Trophoblast cell (in vitro differentiated cells and primary cell): ENCODE measurements around the gene CPEB2.
"Not testable (repeated sequence)": the region's sequence is repeated elsewhere in the genome, so short reads cannot be mapped to it uniquely, and the experiment has no call there.

Source experiments
- DNase-seq, 2 donors: peaks; one replicate each; pipeline ENCODE4 v3.0.0-alpha.2; 2016
- H2AFZ ChIP-seq: 2 replicates; pipeline ENCODE4 v1.6.1; 2013; ENCODE audit warnings: low read length, moderate library complexity, mild to moderate bottlenecking; ENCODE audit not compliant: insufficient read depth, poor library complexity
- H2AK5ac ChIP-seq: 2 replicates; pipeline ENCODE4 v1.6.1; 2013; ENCODE audit warnings: mild to moderate bottlenecking, low read length
- H2BK120ac ChIP-seq: 2 replicates; pipeline ENCODE4 v1.6.1; 2013; ENCODE audit warnings: low read length, mild to moderate bottlenecking, moderate library complexity; ENCODE audit not compliant: insufficient read depth, poor library complexity
- H2BK12ac ChIP-seq: 2 replicates; pipeline ENCODE4 v1.6.1; 2013; ENCODE audit warnings: mild to moderate bottlenecking, low read length, moderate library complexity
- H2BK5ac ChIP-seq: 2 replicates; pipeline ENCODE4 v1.6.1; 2013; ENCODE audit warnings: low read length, low read depth, moderate library complexity, mild to moderate bottlenecking; ENCODE audit not compliant: poor library complexity
- H3K14ac ChIP-seq: 2 replicates; pipeline ENCODE4 v1.6.1; 2013; ENCODE audit warnings: mild to moderate bottlenecking, low read length
- H3K18ac ChIP-seq: 2 replicates; pipeline ENCODE4 v1.6.1; 2013; ENCODE audit warnings: mild to moderate bottlenecking, low read length
- H3K23ac ChIP-seq: 2 replicates; pipeline ENCODE4 v1.6.1; 2013; ENCODE audit warnings: low read length
- H3K27ac ChIP-seq: 2 replicates; pipeline ENCODE4 v1.5.1; 2013; ENCODE audit warnings: low read depth, mild to moderate bottlenecking, inconsistent platforms, low read length, moderate library complexity
- H3K27me3 ChIP-seq: 2 replicates; pipeline ENCODE4 v1.6.1; 2013; ENCODE audit warnings: inconsistent platforms, mild to moderate bottlenecking, low read length, moderate library complexity; ENCODE audit not compliant: insufficient read depth
- H3K36me3 ChIP-seq, 2 experiments: 1 replicate in 1 of 2; 2 replicates in 1 of 2; pipeline ENCODE4 v1.6.1; 2013; ENCODE audit warnings: low read length in 2 of 2, mild to moderate bottlenecking in 2 of 2, moderate library complexity in 1 of 2; ENCODE audit not compliant: insufficient read depth in 2 of 2, control insufficient read depth in 1 of 2
- H3K4ac ChIP-seq: 2 replicates; pipeline ENCODE4 v1.6.1; 2013; ENCODE audit warnings: low read depth, mild to moderate bottlenecking, low read length, moderate library complexity
- H3K4me1 ChIP-seq, 2 experiments: 1 replicate in 1 of 2; 2 replicates in 1 of 2; pipeline ENCODE4 v1.6.1; 2013; ENCODE audit warnings: low read length in 2 of 2, mild to moderate bottlenecking in 2 of 2, moderate library complexity in 1 of 2; ENCODE audit not compliant: insufficient read depth in 2 of 2, control insufficient read depth in 1 of 2
- H3K4me2 ChIP-seq: 2 replicates; pipeline ENCODE4 v1.6.1; 2013; ENCODE audit warnings: inconsistent platforms, mild to moderate bottlenecking, low read length, moderate library complexity
- H3K4me3 ChIP-seq: 2 replicates; pipeline ENCODE4 v1.5.1; 2013; ENCODE audit warnings: mild to moderate bottlenecking, low read depth, low read length, inconsistent platforms
- H3K79me1 ChIP-seq: one replicate; pipeline ENCODE4 v1.6.1; 2013; ENCODE audit warnings: low read length
- H3K79me2 ChIP-seq: 2 replicates; pipeline ENCODE4 v1.6.1; 2013; ENCODE audit warnings: low read length, mild to moderate bottlenecking; ENCODE audit not compliant: control insufficient read depth, insufficient read depth, poor library complexity
- H3K9ac ChIP-seq: 2 replicates; pipeline ENCODE4 v1.6.1; 2013; ENCODE audit warnings: mild to moderate bottlenecking, low read length
- H3K9me3 ChIP-seq: 2 replicates; pipeline ENCODE4 v1.6.1; 2013; ENCODE audit warnings: low read depth, mild to moderate bottlenecking, control low read depth, inconsistent platforms, low read length; ENCODE audit not compliant: insufficient read depth
- H4K12ac ChIP-seq: 2 replicates; pipeline ENCODE4 v1.6.1; 2013; ENCODE audit warnings: low read depth, mild to moderate bottlenecking, low read length, moderate library complexity
- H4K8ac ChIP-seq: 2 replicates; pipeline ENCODE4 v1.6.1; 2013; ENCODE audit warnings: low read depth, mild to moderate bottlenecking, low read length, moderate library complexity
- H4K91ac ChIP-seq: one replicate; pipeline ENCODE4 v1.6.1; 2013; ENCODE audit warnings: low read depth, mild to moderate bottlenecking, low read length, moderate library complexity
- WGBS: extraction: QIAGEN DNeasy Blood & Tissue Kit; methylation state at CpG from one replicate; pipeline ENCODE4 v1.1.7; 2013; ENCODE audit warnings: missing lambda C conversion rate; ENCODE audit not compliant: insufficient read length, insufficient coverage; ENCODE audit errors: extremely low coverage; 5-methylcytosine and 5-hydroxymethylcytosine counted together

The CPEB2 gene

GRCh38 chr4:15078682-15079642 lies 76.7 kb downstream of the CPEB2 start:
- Histone ChIP-seq H3K18ac (no peak overlapping the region), H3K36me3 (no peaks in the 10 kb centered on the region), H2BK12ac (no peak overlapping the region), H3K14ac (no peak overlapping the region), H4K12ac (no peak overlapping the region), H3K27ac (no peak overlapping the region), H3K79me1 (no peaks in the 10 kb centered on the region), H3K4me3 (no peak overlapping the region), H3K4ac (no peak overlapping the region), H4K91ac (no peak overlapping the region), H4K8ac (no peak overlapping the region), H3K23ac (no peak overlapping the region), H3K9me3 (no peaks in the 10 kb centered on the region), H2BK5ac (no peak overlapping the region), H3K79me2 (no peaks in the 10 kb centered on the region), H3K27me3 (no peaks in the 10 kb centered on the region), H3K9ac (no peak overlapping the region), H3K4me2 (no peak overlapping the region), H3K4me1 (no peaks in the 10 kb centered on the region), H2AK5ac (no peak overlapping the region), H2BK120ac (no peak overlapping the region), H2AFZ (no peak overlapping the region)
- peak in 1 of 2 donors; percentile 18 for DNase-seq
- WGBS: no CpG with 5 or more reads among the region's 8 CpGs

- no peak overlapping the region for H2AFZ ChIP-seq
- H4K91ac ChIP-seq: no peak overlapping the region
- no peak for DNase-seq
- no peak overlapping the region for H2BK12ac ChIP-seq
- no peak overlapping the region for H2BK5ac ChIP-seq
- no peak overlapping the region for H4K8ac ChIP-seq
- H2AK5ac ChIP-seq: no peak overlapping the region
- H3K4me2 ChIP-seq: no peak overlapping the region
- no peak overlapping the region for H3K18ac ChIP-seq
- no peak overlapping the region for H2BK120ac ChIP-seq
- no peak overlapping the region for H3K4ac ChIP-seq
- peaks cover 3% of the 10 kb centered on the region for H3K9me3 ChIP-seq
- no peak overlapping the region for H3K14ac ChIP-seq
- no peak overlapping the region for H4K12ac ChIP-seq
- H3K23ac ChIP-seq: no peak overlapping the region
- H3K4me3 ChIP-seq: no peak overlapping the region
- no peak overlapping the region for H3K27ac ChIP-seq
- H3K79me2 ChIP-seq: no peaks in the 10 kb centered on the region
- no peaks in the 10 kb centered on the region for H3K36me3 ChIP-seq
- no peaks in the 10 kb centered on the region for H3K27me3 ChIP-seq
- WGBS: no CpG with 5 or more reads among the region's 1 CpG
- no peaks in the 10 kb centered on the region for H3K79me1 ChIP-seq
- no peak overlapping the region for H3K9ac ChIP-seq
- H3K4me1 ChIP-seq: no peaks in the 10 kb centered on the region
Measured at GRCh38 chr4:15084780-15085179, 82.5 kb downstream of the CPEB2 start.

DNA sequence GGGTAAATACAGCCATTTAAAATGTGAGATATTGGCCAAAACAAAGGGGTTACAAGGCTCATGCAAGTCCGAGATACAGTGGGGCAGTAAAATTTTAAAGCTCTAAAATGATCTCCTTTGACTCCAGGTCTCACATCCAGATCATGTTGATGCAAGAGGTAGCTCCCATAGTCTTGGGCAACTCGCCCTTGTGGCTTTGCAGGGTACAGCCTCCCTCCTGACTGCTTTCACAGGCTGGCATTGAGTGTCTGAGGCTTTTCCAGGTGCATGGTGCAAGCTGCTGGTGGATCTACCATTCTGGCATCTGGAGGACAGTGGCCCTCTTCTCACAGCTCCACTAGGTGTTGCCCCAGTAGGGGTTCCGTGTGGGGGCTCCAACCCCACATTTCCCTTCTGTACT lies 83.5 kb downstream of the CPEB2 start:
- H2BK12ac ChIP-seq, H3K79me2 ChIP-seq, H3K9ac ChIP-seq, H2BK5ac ChIP-seq, H2AFZ ChIP-seq, H3K36me3 ChIP-seq, H3K23ac ChIP-seq, H3K27ac ChIP-seq, H3K9me3 ChIP-seq, H2AK5ac ChIP-seq, DNase-seq, H3K4me2 ChIP-seq, H3K14ac ChIP-seq, H2BK120ac ChIP-seq, H4K12ac ChIP-seq, H3K18ac ChIP-seq, H4K91ac ChIP-seq, H3K4me1 ChIP-seq, H3K79me1 ChIP-seq, H3K4ac ChIP-seq, H4K8ac ChIP-seq, H3K27me3 ChIP-seq, H3K4me3 ChIP-seq: not testable (repeated sequence)
- WGBS: no CpG with 5 or more reads among the region's 3 CpGs

GRCh38 chr4:15086259-15086658 lies 84.0 kb downstream of the CPEB2 start:
- not testable (repeated sequence) for H2BK120ac ChIP-seq, H3K18ac ChIP-seq

More at GRCh38 chr4:15086259-15086658, 84.0 kb downstream of the CPEB2 start:
- H3K4me2 ChIP-seq, H4K12ac ChIP-seq, H2AFZ ChIP-seq, H3K27ac ChIP-seq, H2AK5ac ChIP-seq, H2BK5ac ChIP-seq, H2BK12ac ChIP-seq, H3K4me1 ChIP-seq, H3K79me2 ChIP-seq, H3K27me3 ChIP-seq, H3K9ac ChIP-seq, H3K4me3 ChIP-seq, H3K79me1 ChIP-seq, H4K91ac ChIP-seq, H3K14ac ChIP-seq, H3K36me3 ChIP-seq, H3K23ac ChIP-seq, H4K8ac ChIP-seq, DNase-seq, H3K4ac ChIP-seq, H3K9me3 ChIP-seq: not testable (repeated sequence)
- WGBS: no CpG with 5 or more reads among the region's 2 CpGs
